Transverse colon (tissue), 3 donors: ENCODE measurements around the gene DNAJB11.

Experiments
- EP300 ChIP-seq: sonication (generic); formaldehyde crosslinking; IDR thresholded peaks from one replicate; pipeline ENCODE4 v1.6.1; 2017; ENCODE audit warnings: antibody characterized with exemption, low read depth
- TF ChIP-seq, protein P1 (sequence below), 5 experiments: fragments of 200-600 bp in 3 of 5; fragments of 450-650 bp in 2 of 5; sonication (generic) in 3 of 5; IDR thresholded peaks; 1 replicate in 2 of 5; 2 replicates in 3 of 5; pipeline ENCODE4 v1.5.1; 2016 to 2017; ENCODE audit warnings: antibody characterized with exemption in 5 of 5, inconsistent platforms in 3 of 5, mild to moderate bottlenecking in 2 of 5, moderate library complexity in 1 of 5

DNA sequence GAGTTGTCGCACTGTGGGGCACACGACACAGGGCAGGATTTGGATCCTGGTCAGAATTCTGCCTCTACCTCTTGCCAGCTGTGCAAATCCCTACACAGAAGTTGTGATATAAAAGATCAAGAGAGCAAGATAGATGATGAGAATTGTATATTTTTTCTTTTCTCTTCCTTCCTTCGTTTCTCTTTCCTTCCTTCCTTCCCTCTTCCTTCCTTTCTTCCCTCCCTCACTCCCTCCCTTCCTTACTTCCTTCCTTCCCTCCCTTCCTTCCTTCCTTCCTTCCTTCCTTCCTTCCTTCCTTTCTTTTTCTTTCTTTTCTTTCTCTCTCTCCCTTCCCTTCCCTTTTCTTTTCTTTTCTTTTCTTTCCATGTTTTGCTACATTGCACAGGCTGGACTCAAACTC lies 30.4 kb downstream of the DNAJB11 start:
- TF ChIP-seq, protein P1, sequence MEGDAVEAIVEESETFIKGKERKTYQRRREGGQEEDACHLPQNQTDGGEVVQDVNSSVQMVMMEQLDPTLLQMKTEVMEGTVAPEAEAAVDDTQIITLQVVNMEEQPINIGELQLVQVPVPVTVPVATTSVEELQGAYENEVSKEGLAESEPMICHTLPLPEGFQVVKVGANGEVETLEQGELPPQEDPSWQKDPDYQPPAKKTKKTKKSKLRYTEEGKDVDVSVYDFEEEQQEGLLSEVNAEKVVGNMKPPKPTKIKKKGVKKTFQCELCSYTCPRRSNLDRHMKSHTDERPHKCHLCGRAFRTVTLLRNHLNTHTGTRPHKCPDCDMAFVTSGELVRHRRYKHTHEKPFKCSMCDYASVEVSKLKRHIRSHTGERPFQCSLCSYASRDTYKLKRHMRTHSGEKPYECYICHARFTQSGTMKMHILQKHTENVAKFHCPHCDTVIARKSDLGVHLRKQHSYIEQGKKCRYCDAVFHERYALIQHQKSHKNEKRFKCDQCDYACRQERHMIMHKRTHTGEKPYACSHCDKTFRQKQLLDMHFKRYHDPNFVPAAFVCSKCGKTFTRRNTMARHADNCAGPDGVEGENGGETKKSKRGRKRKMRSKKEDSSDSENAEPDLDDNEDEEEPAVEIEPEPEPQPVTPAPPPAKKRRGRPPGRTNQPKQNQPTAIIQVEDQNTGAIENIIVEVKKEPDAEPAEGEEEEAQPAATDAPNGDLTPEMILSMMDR (IDR thresholded peaks at IDR 0.05): no peak
- no peak for TF ChIP-seq EP300
